H9 (cell line): ENCODE data around the gene FBXO48. TPM values are rescaled to one million over a fixed set of nuclear protein-coding genes. Genes with fewer than 3 reads are reported as not detected.

Source experiments
- DNase-seq: peaks from one replicate; pipeline ENCODE4 v3.0.0-alpha.2; 2017
- H2AFZ ChIP-seq: one replicate; pipeline ENCODE4 v1.6.1; 2013; ENCODE audit warnings: mild to moderate bottlenecking, low read length, control low read depth, moderate library complexity
- H2AK5ac ChIP-seq: 2 replicates; pipeline ENCODE4 v1.6.1; 2013; ENCODE audit warnings: low read length, control low read depth, mixed read lengths; ENCODE audit not compliant: insufficient read length
- H2BK120ac ChIP-seq: one replicate; pipeline ENCODE4 v1.6.1; 2013; ENCODE audit warnings: low read depth, mild to moderate bottlenecking, low read length, control low read depth, inconsistent platforms; ENCODE audit not compliant: poor library complexity, severe bottlenecking
- H2BK12ac ChIP-seq: 2 replicates; pipeline ENCODE4 v1.6.1; 2013; ENCODE audit warnings: low read length, control low read depth, mixed read lengths, low read depth; ENCODE audit not compliant: insufficient read length
- H2BK15ac ChIP-seq: 2 replicates; pipeline ENCODE4 v1.6.1; 2013; ENCODE audit warnings: low read depth, low read length, control low read depth
- H2BK20ac ChIP-seq: one replicate; pipeline ENCODE4 v1.6.1; 2013; ENCODE audit warnings: low read depth, mild to moderate bottlenecking, low read length, control low read depth, inconsistent platforms; ENCODE audit not compliant: poor library complexity, severe bottlenecking
- H2BK5ac ChIP-seq: 2 replicates; pipeline ENCODE4 v1.6.1; 2013; ENCODE audit warnings: low read length, control low read depth, mixed read lengths; ENCODE audit not compliant: insufficient read length
- H3K14ac ChIP-seq: 2 replicates; pipeline ENCODE4 v1.6.1; 2013; ENCODE audit warnings: low read length, control low read depth; ENCODE audit not compliant: insufficient read depth
- H3K18ac ChIP-seq: 2 replicates; pipeline ENCODE4 v1.6.1; 2013; ENCODE audit warnings: low read depth, mild to moderate bottlenecking, mixed read lengths, low read length, control low read depth; ENCODE audit not compliant: insufficient read length
- H3K23ac ChIP-seq: 2 replicates; pipeline ENCODE4 v1.6.1; 2013; ENCODE audit warnings: low read length, control low read depth, mixed read lengths, low read depth; ENCODE audit not compliant: insufficient read length
- H3K23me2 ChIP-seq: 2 replicates; pipeline ENCODE4 v1.6.1; 2013; ENCODE audit warnings: low read depth, mild to moderate bottlenecking, mixed read lengths, low read length, control low read depth; ENCODE audit not compliant: insufficient read length, poor library complexity, severe bottlenecking
- H3K27ac ChIP-seq: 2 replicates; pipeline ENCODE4 v1.5.1; 2013; ENCODE audit warnings: low read length, control low read depth, mixed read lengths, low read depth; ENCODE audit not compliant: insufficient read length
- H3K27me3 ChIP-seq: 2 replicates; pipeline ENCODE4 v1.6.1; 2013; ENCODE audit warnings: low read length, control low read depth, inconsistent platforms; ENCODE audit not compliant: insufficient read depth
- H3K4ac ChIP-seq: 2 replicates; pipeline ENCODE4 v1.6.1; 2013; ENCODE audit warnings: low read depth, mild to moderate bottlenecking, control low read depth, inconsistent platforms, low read length, moderate library complexity
- H3K4me1 ChIP-seq: 2 replicates; pipeline ENCODE4 v1.6.1; 2013; ENCODE audit warnings: low read length, control low read depth, inconsistent platforms; ENCODE audit not compliant: insufficient read depth
- H3K4me2 ChIP-seq: 2 replicates; pipeline ENCODE4 v1.6.1; 2013; ENCODE audit warnings: low read length, control low read depth, mixed read lengths; ENCODE audit not compliant: insufficient read length, insufficient read depth
- H3K56ac ChIP-seq: 2 replicates; pipeline ENCODE4 v1.6.1; 2013; ENCODE audit warnings: low read depth, mild to moderate bottlenecking, mixed read lengths, low read length, control low read depth; ENCODE audit not compliant: insufficient read length
- H3K79me1 ChIP-seq: 2 replicates; pipeline ENCODE4 v1.6.1; 2013; ENCODE audit warnings: low read depth, mild to moderate bottlenecking, moderate library complexity, low read length, control low read depth, inconsistent platforms; ENCODE audit not compliant: insufficient read depth, poor library complexity, severe bottlenecking
- H3K79me2 ChIP-seq: 2 replicates; pipeline ENCODE4 v1.6.1; 2013; ENCODE audit warnings: low read length, control low read depth, inconsistent platforms; ENCODE audit not compliant: insufficient read depth
- H3K9ac ChIP-seq: 2 replicates; pipeline ENCODE4 v1.6.1; 2013; ENCODE audit warnings: low read length, control low read depth, mixed read lengths; ENCODE audit not compliant: insufficient read length; ENCODE audit errors: extremely low read depth
- H3K9me3 ChIP-seq: one replicate; pipeline ENCODE4 v1.6.1; 2013; ENCODE audit warnings: low read depth, low read length, inconsistent platforms; ENCODE audit not compliant: control insufficient read depth
- H3T11ph ChIP-seq: one replicate; pipeline ENCODE4 v1.6.1; 2013; ENCODE audit warnings: mild to moderate bottlenecking, low read length, control low read depth, inconsistent platforms
- H4K20me1 ChIP-seq: one replicate; pipeline ENCODE4 v1.6.1; 2013; ENCODE audit not compliant: control insufficient read depth, insufficient read length, insufficient read depth
- H4K5ac ChIP-seq: 2 replicates; pipeline ENCODE4 v1.6.1; 2013; ENCODE audit warnings: low read depth, mild to moderate bottlenecking, mixed read lengths, low read length, control low read depth; ENCODE audit not compliant: insufficient read length
- H4K8ac ChIP-seq: replicated peaks from 2 replicates; pipeline ENCODE4 v1.6.1; 2013; ENCODE audit warnings: low read length, control low read depth, mixed read lengths, low read depth; ENCODE audit not compliant: insufficient read length
- H4K91ac ChIP-seq: 2 replicates; pipeline ENCODE4 v1.6.1; 2013; ENCODE audit warnings: low read depth, mild to moderate bottlenecking, moderate library complexity, mixed read lengths, low read length, control low read depth; ENCODE audit not compliant: insufficient read length
- H3K27ac Mint-ChIP-seq, 3 experiments: 2 replicates in 2 of 3; 3 replicates in 1 of 3; pipeline ENCODE4 v1.8.0; 2020 to 2021; ENCODE audit warnings: mixed read lengths in 3 of 3, mild to moderate bottlenecking in 1 of 3, moderate library complexity in 1 of 3
- H3K27me3 Mint-ChIP-seq: 2 replicates; pipeline ENCODE4 v1.8.0; 2021; ENCODE audit warnings: low read depth, mild to moderate bottlenecking, moderate library complexity, mixed read lengths
- H3K36me3 Mint-ChIP-seq, 3 experiments: 2 replicates in 2 of 3; 3 replicates in 1 of 3; pipeline ENCODE4 v1.8.0; 2020 to 2021; ENCODE audit warnings: low read depth in 3 of 3, mixed read lengths in 3 of 3; ENCODE audit not compliant: insufficient read depth in 1 of 3
- H3K4me1 Mint-ChIP-seq, 2 experiments: 2 replicates each; pipeline ENCODE4 v1.8.0; 2020; ENCODE audit warnings: mixed read lengths in 2 of 2
- H3K4me3 Mint-ChIP-seq, 2 experiments: 2 replicates in 1 of 2; 3 replicates in 1 of 2; pipeline ENCODE4 v1.8.0; 2020 to 2021; ENCODE audit warnings: mild to moderate bottlenecking in 2 of 2, mixed read lengths in 2 of 2, moderate library complexity in 1 of 2
- H3K9me3 Mint-ChIP-seq, 2 experiments: 2 replicates in 1 of 2; 3 replicates in 1 of 2; pipeline ENCODE4 v1.8.0; 2020; ENCODE audit warnings: mild to moderate bottlenecking in 2 of 2, mixed read lengths in 2 of 2, moderate library complexity in 1 of 2
- WGBS: extraction: QIAGEN DNeasy Blood & Tissue Kit; methylation state at CpG from one replicate; pipeline ENCODE4 v1.1.7; 2013; ENCODE audit warnings: missing lambda C conversion rate, low lambda C conversion rate, mixed read lengths; ENCODE audit not compliant: insufficient read length; ENCODE audit errors: extremely low coverage; 5-methylcytosine and 5-hydroxymethylcytosine counted together
- long read RNA-seq: library from polyadenylated mRNA; unstranded; transcript quantifications from one replicate; pipeline ENCODE4 v2.0.0, GENCODE V29; 2020
- total RNA-seq: library from RNA; stranded (reverse); gene quantifications from 2 replicates; pipeline ENCODE4 v1.2.1, GENCODE V29; 2021
- TF ChIP-seq, protein P1 (sequence below): fragments of 200-600 bp; sonication (generic); conservative IDR thresholded peaks from 3 replicates; pipeline ENCODE4 v1.8.0; 2021; ENCODE audit warnings: antibody characterized with exemption, mild to moderate bottlenecking

The FBXO48 gene, protein sequence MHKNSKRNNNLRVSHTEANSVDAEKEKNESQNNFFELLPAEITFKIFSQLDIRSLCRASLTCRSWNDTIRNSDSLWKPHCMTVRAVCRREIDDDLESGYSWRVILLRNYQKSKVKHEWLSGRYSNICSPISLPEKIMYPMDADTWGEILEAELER
- total RNA-seq: 1.3 and 1.4 TPM in 2 replicates
- long read RNA-seq, full-length matches to known transcripts: 2 of 2 reads
- long read RNA-seq, partial matches to known transcripts: 0 of 2 reads
- long read RNA-seq, other reads (novel, unspliced or antisense): 0 of 2 reads

DNA sequence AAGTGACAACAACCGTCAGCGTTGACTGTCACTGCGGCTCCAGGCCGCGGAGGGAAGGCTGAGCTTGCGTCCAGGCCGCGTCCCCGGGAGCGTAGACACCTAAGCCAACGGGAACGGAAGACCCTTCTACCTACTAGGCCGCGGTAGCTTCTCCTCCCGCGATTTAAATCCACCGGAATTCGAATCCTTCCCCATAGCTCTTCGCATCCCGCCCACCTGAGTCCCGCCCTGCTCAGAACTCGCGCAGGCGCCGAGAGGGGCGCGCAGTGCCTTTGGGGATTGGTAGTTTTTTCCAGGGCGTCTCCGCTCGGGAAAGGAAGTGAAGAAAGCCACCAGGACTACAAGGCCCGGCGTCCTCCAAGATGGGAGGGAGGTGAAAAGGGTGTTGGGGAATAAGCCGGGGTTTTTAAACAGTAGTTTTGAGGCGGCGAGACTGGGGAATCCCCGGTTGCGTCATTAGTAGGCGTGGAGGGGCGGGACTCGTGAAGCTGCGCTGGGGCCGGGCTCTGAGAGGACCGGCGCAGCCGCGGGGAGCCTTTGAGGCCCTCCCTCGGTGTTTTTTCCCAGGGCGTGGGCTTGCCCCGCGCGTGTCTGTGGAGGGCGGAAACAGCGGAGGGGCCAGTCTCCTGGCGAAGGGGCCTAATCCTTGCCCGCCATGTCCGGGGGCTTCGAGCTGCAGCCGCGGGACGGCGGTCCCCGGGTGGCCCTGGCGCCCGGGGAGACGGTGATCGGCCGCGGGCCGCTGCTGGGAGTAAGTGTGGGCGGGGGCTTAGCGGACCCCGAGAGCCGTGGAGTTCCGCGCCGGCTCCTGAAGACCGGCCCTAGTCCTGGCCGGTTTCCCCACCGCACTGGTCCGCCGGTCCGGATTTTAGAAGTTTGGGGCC, at the start of gene FBXO48, which contains the start of gene APLF:
Gene FBXO48 (minus strand): TSS at position 218 of the 884 bp plus-strand sequence. CDS start 2,149 bp downstream, outside the sequence.
Gene APLF (plus strand): TSS at position 509 of the 884 bp plus-strand sequence. CDS start 147 bp downstream, at position 656.
- Histone ChIP-seq H2BK5ac (no peak within 1 kb of the TSS), H3T11ph (no peak within 1 kb of the TSS), H3K27ac (no peak within 1 kb of the TSS), H3K23ac (no peak within 1 kb of the TSS), H3K4me2 (peak within 1 kb of the TSS; percentile 71), H2AK5ac (no peak within 1 kb of the TSS), H3K14ac (peak within 1 kb of the TSS; percentile 46; the same call in 1 of the 2 replicates), H3K9ac (peak within 1 kb of the TSS; percentile 34), H3K18ac (peak within 1 kb of the TSS; percentile 55), H3K4ac (no peak within 1 kb of the TSS), H2BK15ac (no peak within 1 kb of the TSS), H3K56ac (no peak within 1 kb of the TSS), H4K91ac (no peak within 1 kb of the TSS), H3K79me2 (no peaks in the 10 kb centered on the region), H3K4me1 (no peaks in the 10 kb centered on the region), H2AFZ (peak within 1 kb of the TSS; percentile 6), H4K5ac (no peak within 1 kb of the TSS), H2BK20ac (no peak within 1 kb of the TSS), H4K8ac (no peak within 1 kb of the TSS), H3K9me3 (no peaks in the 10 kb centered on the region), H3K27me3 (no peaks in the 10 kb centered on the region), H2BK120ac (no peak within 1 kb of the TSS), H3K79me1 (no peaks in the 10 kb centered on the region), H3K23me2 (peaks cover 3% of the 10 kb centered on the region), H2BK12ac (no peak within 1 kb of the TSS), H4K20me1 (no peaks in the 10 kb centered on the region)
- WGBS: no CpG with 5 or more reads among the region's 82 CpGs
- Mint-ChIP-seq H3K27me3 (no peaks in the 10 kb centered on the region), H3K4me3 (peak within 1 kb of the TSS; percentile 95 to 97), H3K4me1 (peaks cover 9 to 21% of the 10 kb centered on the region in 2 experiments), H3K27ac (peak within 1 kb of the TSS; percentile 82 to 96 (median 95)), H3K36me3 (no peaks in the 10 kb centered on the region), H3K9me3 (no peaks in the 10 kb centered on the region)
- peak; percentile 98 for DNase-seq
- TF ChIP-seq, protein P1, sequence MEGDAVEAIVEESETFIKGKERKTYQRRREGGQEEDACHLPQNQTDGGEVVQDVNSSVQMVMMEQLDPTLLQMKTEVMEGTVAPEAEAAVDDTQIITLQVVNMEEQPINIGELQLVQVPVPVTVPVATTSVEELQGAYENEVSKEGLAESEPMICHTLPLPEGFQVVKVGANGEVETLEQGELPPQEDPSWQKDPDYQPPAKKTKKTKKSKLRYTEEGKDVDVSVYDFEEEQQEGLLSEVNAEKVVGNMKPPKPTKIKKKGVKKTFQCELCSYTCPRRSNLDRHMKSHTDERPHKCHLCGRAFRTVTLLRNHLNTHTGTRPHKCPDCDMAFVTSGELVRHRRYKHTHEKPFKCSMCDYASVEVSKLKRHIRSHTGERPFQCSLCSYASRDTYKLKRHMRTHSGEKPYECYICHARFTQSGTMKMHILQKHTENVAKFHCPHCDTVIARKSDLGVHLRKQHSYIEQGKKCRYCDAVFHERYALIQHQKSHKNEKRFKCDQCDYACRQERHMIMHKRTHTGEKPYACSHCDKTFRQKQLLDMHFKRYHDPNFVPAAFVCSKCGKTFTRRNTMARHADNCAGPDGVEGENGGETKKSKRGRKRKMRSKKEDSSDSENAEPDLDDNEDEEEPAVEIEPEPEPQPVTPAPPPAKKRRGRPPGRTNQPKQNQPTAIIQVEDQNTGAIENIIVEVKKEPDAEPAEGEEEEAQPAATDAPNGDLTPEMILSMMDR: no peak
